Sigmoid colon (tissue), 7 donors: ENCODE data around the gene TBC1D8. TPM values are rescaled to one million over a fixed set of nuclear protein-coding genes. Genes with fewer than 3 reads are reported as not detected.
"Not testable (repeated sequence)": the region's sequence is repeated elsewhere in the genome, so short reads cannot be mapped to it uniquely, and the experiment has no call there.

Experiments
- DNase-seq: peaks from one replicate; pipeline ENCODE4 v3.0.0-alpha.2; 2019
- H3K27ac ChIP-seq, 4 donors: fragments of 200-600 bp; sonication (generic); one replicate each; pipeline ENCODE4 v1.5.1; 2016 to 2019; ENCODE audit warnings: mild to moderate bottlenecking in 1 of 4
- H3K27me3 ChIP-seq, 3 donors: fragments of 200-600 bp; sonication (generic); one replicate each; pipeline ENCODE4 v1.5.1; 2019; ENCODE audit warnings: mild to moderate bottlenecking in 1 of 3
- H3K36me3 ChIP-seq, 4 donors: fragments of 200-600 bp; sonication (generic); one replicate each; pipeline ENCODE4 v1.5.1; 2016 to 2019
- H3K4me1 ChIP-seq, 4 donors: fragments of 200-600 bp; sonication (generic); one replicate each; pipeline ENCODE4 v1.5.1; 2017 to 2019
- H3K4me3 ChIP-seq, 4 donors: fragments of 200-600 bp; sonication (generic); one replicate each; pipeline ENCODE4 v1.5.1; 2017 to 2019; ENCODE audit warnings: mild to moderate bottlenecking in 2 of 4, moderate library complexity in 1 of 4
- H3K9me3 ChIP-seq, 4 donors: fragments of 200-600 bp in 3 of 4; sonication (generic) in 3 of 4; one replicate each; pipeline versions ENCODE4 v1.5.1 to v1.6.1; 2013 to 2019
- CTCF ChIP-seq, 4 experiments: fragments of 450-650 bp in 3 of 4; fragments of 200-600 bp in 1 of 4; IDR thresholded peaks; one replicate each; pipeline ENCODE4 v1.5.1; 2016 to 2019; ENCODE audit warnings: antibody characterized with exemption in 4 of 4, mild to moderate bottlenecking in 3 of 4, moderate library complexity in 2 of 4
- EP300 ChIP-seq, 4 donors: sonication (generic); formaldehyde crosslinking; IDR thresholded peaks; one replicate each; pipeline ENCODE4 v1.6.1; 2017; ENCODE audit warnings: antibody characterized with exemption in 4 of 4
- POLR2A ChIP-seq, 2 donors: fragments of 450-650 bp; IDR thresholded peaks; one replicate each; pipeline ENCODE4 v1.6.1; 2016; ENCODE audit warnings: antibody characterized with exemption in 2 of 2, mild to moderate bottlenecking in 2 of 2, moderate library complexity in 2 of 2
- POLR2AphosphoS5 ChIP-seq, 4 donors: sonication (generic); formaldehyde crosslinking; IDR thresholded peaks; one replicate each; pipeline ENCODE4 v1.6.1; 2017; ENCODE audit warnings: antibody characterized with exemption in 4 of 4
- WGBS, 2 donors: extraction: QIAGEN DNeasy Blood & Tissue Kit; methylation state at CpG; one replicate each; pipeline ENCODE4 v1.1.7; 2013; 5-methylcytosine and 5-hydroxymethylcytosine counted together
- intact Hi-C: fragments of 100-400 bp; cut with DNase I; formaldehyde crosslinking; loops from one replicate; pipeline ENCODE4 v1.15.1; 2023
- polyA plus RNA-seq, 3 donors: library from polyadenylated mRNA; stranded (reverse); fragments of 200-250 nt; gene quantifications; one replicate each; pipeline ENCODE4 v1.2.3, GENCODE V29; 2013
- total RNA-seq, 4 donors: library from RNA; depleted of rRNA; stranded (reverse); fragments of >200 nt; gene quantifications; one replicate each; pipeline ENCODE4 v1.1.0, GENCODE V29; 2016
- donor health status: healthy with polysubstance abuse.
- donor health status: Bipolar disorder and iron deficiency.
- donor health status: healthy.

Gene TBC1D8
- total and polyA plus RNA-seq, 7 donors: 3.0 to 24.1 (median 15.7) TPM

GRCh38 chr2:101058386-101058785 lies 92.8 kb downstream of the TBC1D8 start:
- Histone ChIP-seq H3K36me3 (peaks cover 0 to 16% (median 0%) of the 10 kb centered on the region in 4 donors), H3K9me3 (no peaks in the 10 kb centered on the region), H3K4me3 (no peak overlapping the region), H3K27me3 (no peaks in the 10 kb centered on the region), H3K4me1 (peaks cover 0 to 15% (median 4%) of the 10 kb centered on the region in 4 donors), H3K27ac (no peak overlapping the region)
- no peak for DNase-seq
- intact Hi-C loops: no loop called here
- 93% methylated on average over 3 of the region's 3 CpGs for WGBS, 2 donors
- no peak for TF ChIP-seq CTCF (IDR thresholded peaks at IDR 0.05)
- no peak for TF ChIP-seq EP300 (IDR thresholded peaks at IDR 0.05)
- TF ChIP-seq POLR2A (IDR thresholded peaks at IDR 0.05): no peak
- no peak for TF ChIP-seq POLR2AphosphoS5 (IDR thresholded peaks at IDR 0.05)

GRCh38 chr2:101057051-101057933 lies 93.9 kb downstream of the TBC1D8 start:
- Histone ChIP-seq H3K27ac (no peak overlapping the region), H3K4me3 (no peak overlapping the region), H3K36me3 (peaks cover 0 to 22% (median 0%) of the 10 kb centered on the region in 4 donors), H3K27me3 (no peaks in the 10 kb centered on the region), H3K9me3 (no peaks in the 10 kb centered on the region), H3K4me1 (peaks cover 0 to 9% (median 0%) of the 10 kb centered on the region in 4 donors)
- TF ChIP-seq EP300 (IDR thresholded peaks at IDR 0.05) (no peak), POLR2AphosphoS5 (IDR thresholded peaks at IDR 0.05) (no peak), CTCF (IDR thresholded peaks at IDR 0.05) (no peak), POLR2A (IDR thresholded peaks at IDR 0.05) (no peak)
- intact Hi-C loops: no loop called here
- no peak for DNase-seq
- WGBS, 2 donors: 81 to 87% methylated on average over 5 of the region's 5 CpGs

- H3K36me3 ChIP-seq: peaks cover 0 to 40% (median 2%) of the 10 kb centered on the region in 4 donors
- no peak overlapping the region for H3K27ac ChIP-seq
- intact Hi-C loops: no loop called here
- no peaks in the 10 kb centered on the region for H3K4me1 ChIP-seq
- no peak for DNase-seq
- TF ChIP-seq POLR2AphosphoS5 (IDR thresholded peaks at IDR 0.05) (no peak), CTCF (IDR thresholded peaks at IDR 0.05) (no peak), EP300 (IDR thresholded peaks at IDR 0.05) (no peak), POLR2A (IDR thresholded peaks at IDR 0.05) (no peak)
- no peak overlapping the region for H3K4me3 ChIP-seq
- H3K9me3 ChIP-seq: no peaks in the 10 kb centered on the region
- H3K27me3 ChIP-seq: no peaks in the 10 kb centered on the region
- 86 to 89% methylated on average over 3 of the region's 3 CpGs for WGBS, 2 donors
These were observed 98.1 kb downstream of the TBC1D8 start for GRCh38 chr2:101053117-101053516.

- Histone ChIP-seq H3K4me1 (no peaks in the 10 kb centered on the region), H3K9me3 (no peaks in the 10 kb centered on the region), H3K27ac (no peak overlapping the region), H3K27me3 (no peaks in the 10 kb centered on the region), H3K36me3 (peaks cover 0 to 34% (median 2%) of the 10 kb centered on the region in 4 donors), H3K4me3 (no peak overlapping the region)
- no peak for DNase-seq
- intact Hi-C loops: no loop called here
- TF ChIP-seq POLR2A (IDR thresholded peaks at IDR 0.05) (no peak), EP300 (IDR thresholded peaks at IDR 0.05) (no peak), POLR2AphosphoS5 (IDR thresholded peaks at IDR 0.05) (no peak), CTCF (IDR thresholded peaks at IDR 0.05) (no peak)
- 93 to 95% methylated on average over 5 of the region's 5 CpGs for WGBS, 2 donors
These were observed 99.0 kb downstream of the TBC1D8 start for GRCh38 chr2:101052147-101052546.

- H3K27me3 ChIP-seq: not testable (repeated sequence)
- WGBS, 2 donors: 97% methylated on average over 6 of the region's 6 CpGs
These were observed 100.3 kb downstream of the TBC1D8 start for GRCh38 chr2:101050886-101051285.

More at GRCh38 chr2:101050886-101051285, 100.3 kb downstream of the TBC1D8 start:
- H3K27ac ChIP-seq, intact Hi-C loops, H3K4me1 ChIP-seq, DNase-seq, H3K4me3 ChIP-seq, H3K9me3 ChIP-seq: not testable (repeated sequence)
- H3K36me3 ChIP-seq: peaks cover 0 to 34% (median 2%) of the 10 kb centered on the region in 4 donors
